GM12873 (cell line): Measurements from ENCODE around the gene JSRP1.
A peak's percentile ranks its signal among the peaks of the same experiment; 100 is the strongest.

Experiments used
- TF ChIP-seq, protein P1 (sequence below): IDR thresholded peaks from 2 replicates; pipeline ENCODE4 v1.5.1; 2012; ENCODE audit warnings: low read depth, mild to moderate bottlenecking, moderate library complexity, low read length, control low read depth; ENCODE audit not compliant: insufficient read depth; ENCODE audit errors: missing control alignments

Gene JSRP1

DNA sequence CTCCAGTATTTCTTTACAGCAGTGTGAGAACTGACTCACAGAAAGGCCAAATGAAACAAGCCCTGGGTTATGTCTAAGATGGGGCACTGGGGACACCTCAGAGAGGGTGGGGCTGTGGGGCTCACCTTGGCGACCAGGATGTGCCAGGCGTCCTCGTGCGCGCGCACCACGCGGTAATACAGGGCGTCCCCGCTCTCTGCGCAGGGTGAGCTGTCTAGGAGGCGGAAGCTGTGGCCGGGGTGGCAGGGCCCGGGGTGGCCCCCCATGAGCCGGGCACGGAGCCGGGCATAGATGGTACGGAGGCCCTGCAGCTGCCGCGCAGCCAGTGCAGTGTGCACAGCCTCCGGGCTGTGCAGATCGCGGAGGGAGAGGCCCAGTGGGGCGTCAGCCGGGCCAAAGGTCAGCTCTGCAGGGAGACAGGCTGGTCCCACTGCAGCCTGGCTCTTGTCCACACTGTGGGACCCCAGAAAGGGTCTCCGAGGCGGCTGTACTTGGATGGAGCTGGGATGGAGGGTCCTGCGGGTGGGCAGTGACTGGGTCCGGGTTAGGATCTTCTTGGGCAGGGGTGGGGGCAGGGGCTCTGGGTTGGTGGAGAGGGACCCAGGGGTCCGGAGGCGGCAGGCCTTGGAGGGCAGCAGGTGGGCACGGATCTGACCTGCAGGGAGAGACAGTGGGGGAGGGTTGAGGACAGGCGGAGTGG, 22.4 kb upstream of the JSRP1 start:
- TF ChIP-seq, protein P1, sequence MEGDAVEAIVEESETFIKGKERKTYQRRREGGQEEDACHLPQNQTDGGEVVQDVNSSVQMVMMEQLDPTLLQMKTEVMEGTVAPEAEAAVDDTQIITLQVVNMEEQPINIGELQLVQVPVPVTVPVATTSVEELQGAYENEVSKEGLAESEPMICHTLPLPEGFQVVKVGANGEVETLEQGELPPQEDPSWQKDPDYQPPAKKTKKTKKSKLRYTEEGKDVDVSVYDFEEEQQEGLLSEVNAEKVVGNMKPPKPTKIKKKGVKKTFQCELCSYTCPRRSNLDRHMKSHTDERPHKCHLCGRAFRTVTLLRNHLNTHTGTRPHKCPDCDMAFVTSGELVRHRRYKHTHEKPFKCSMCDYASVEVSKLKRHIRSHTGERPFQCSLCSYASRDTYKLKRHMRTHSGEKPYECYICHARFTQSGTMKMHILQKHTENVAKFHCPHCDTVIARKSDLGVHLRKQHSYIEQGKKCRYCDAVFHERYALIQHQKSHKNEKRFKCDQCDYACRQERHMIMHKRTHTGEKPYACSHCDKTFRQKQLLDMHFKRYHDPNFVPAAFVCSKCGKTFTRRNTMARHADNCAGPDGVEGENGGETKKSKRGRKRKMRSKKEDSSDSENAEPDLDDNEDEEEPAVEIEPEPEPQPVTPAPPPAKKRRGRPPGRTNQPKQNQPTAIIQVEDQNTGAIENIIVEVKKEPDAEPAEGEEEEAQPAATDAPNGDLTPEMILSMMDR = no peak

DNA sequence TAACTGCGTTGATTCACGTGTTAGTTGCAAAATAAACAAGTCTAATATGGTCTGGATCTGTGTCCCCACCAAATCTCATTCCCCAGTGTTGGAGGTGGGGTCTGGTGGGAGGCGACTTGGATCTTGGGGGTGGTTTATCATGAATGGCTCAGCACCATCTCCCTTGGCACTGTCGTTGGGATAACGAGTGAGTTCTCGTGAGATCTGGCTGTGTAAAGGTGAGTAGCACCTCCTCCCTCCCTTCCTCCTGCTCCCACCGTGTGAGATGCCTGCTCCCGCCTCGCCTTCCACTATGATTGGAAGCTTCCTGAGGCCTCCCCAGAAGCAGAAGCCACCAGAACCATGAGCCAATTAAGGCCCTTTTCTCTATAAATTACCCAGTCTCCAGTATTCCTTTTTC, 20.9 kb upstream of the JSRP1 start:
- TF ChIP-seq, protein P1 = no peak

- TF ChIP-seq, protein P1 = no peak
Observed at GRCh38 chr19:2276429-2276986, 20.3 kb upstream of the JSRP1 start.

- TF ChIP-seq, protein P1 = no peak
Observed at GRCh38 chr19:2275588-2276428, 19.6 kb upstream of the JSRP1 start.

GRCh38 chr19:2274931-2275535, 18.8 kb upstream of the JSRP1 start:
- TF ChIP-seq, protein P1 = peak; percentile 69

DNA sequence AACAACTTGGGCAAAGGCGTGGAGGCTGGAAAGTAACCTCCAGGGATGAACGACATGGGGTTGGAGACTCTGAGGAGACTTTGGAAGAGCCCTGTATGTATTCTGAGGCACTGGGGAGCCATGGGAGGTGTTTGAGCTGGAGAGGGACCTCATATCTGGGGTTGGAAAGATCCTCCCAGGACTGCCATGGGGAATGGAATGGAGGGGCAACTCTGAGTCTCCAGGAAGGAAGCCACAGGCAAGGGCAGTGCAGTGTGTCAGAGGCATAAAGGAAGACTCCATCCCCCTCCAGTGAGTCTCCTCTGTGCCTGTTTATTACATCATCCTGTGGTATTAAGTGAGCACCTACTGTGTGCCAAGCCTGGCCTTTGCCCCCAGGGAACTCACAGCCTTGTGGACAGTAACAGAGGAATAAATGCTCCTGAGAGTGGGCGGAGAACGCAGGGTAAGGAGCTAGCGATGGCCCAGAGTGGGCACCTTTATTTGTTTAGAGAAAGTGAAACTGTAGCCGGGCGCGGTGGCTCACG, 18.0 kb upstream of the JSRP1 start:
- TF ChIP-seq, protein P1 = no peak
